ENCODE measurements around the gene HLA-DQA2. TPM values are rescaled to one million over a fixed set of nuclear protein-coding genes. Genes with fewer than 3 reads are reported as not detected.

Gene HLA-DQA2
- total RNA-seq, 1 experiment from 2014 or later = not detected

DNA sequence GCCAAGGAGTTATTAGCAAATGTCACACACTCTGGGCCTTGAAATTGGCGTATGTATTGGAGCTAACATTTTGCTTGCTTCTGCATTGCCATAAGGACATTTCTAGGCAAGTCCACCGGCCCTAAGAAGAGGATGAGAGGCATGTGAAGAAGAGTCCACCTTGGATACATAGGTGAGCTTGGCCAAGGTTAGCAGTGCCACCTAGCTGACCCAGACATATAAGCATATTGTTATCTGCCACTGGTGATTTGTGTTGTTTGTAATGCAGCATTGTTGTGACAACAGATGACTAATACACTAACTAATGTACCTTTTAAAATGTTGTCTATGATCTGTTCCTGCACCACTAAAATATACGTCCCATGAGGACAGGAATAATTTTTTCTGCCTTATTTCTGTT is 24.8 kb upstream of the HLA-DQA2 start:
- no peak overlapping the region for H3T11ph ChIP-seq (ENCODE audit: low read length)
- no peak overlapping the region for H3K4me2 ChIP-seq (ENCODE audit: insufficient read depth, insufficient read length, low read length)
- H2BK15ac ChIP-seq (ENCODE audit: low read depth, low read length) = no peak overlapping the region
- H3K79me2 ChIP-seq (ENCODE audit: insufficient read depth, low read length) = no peaks in the 10 kb centered on the region
- no peak overlapping the region for H2AK5ac ChIP-seq (ENCODE audit: insufficient read length, low read length)
- no peak overlapping the region for H2BK120ac ChIP-seq (ENCODE audit: low read depth, low read length, poor library complexity, severe bottlenecking)
- Mint-ChIP-seq H3K27ac (no peak overlapping the region), H3K9me3 (no peaks in the 10 kb centered on the region; a peak in 1 of 5 replicates), H3K4me1 (peaks cover 0 to 6% of the 10 kb centered on the region in 2 experiments; a peak in 2 of 4 replicates), H3K27me3 (ENCODE audit: low read depth) (no peaks in the 10 kb centered on the region; the same call in 1 of the 2 replicates), H3K36me3 (ENCODE audit: insufficient read depth in 1 of 3, low read depth in 3 of 3) (no peaks in the 10 kb centered on the region), H3K4me3 (no peak overlapping the region)
- no peak overlapping the region for H3K4ac ChIP-seq (ENCODE audit: low read depth, low read length)
- no peak overlapping the region for H4K5ac ChIP-seq (ENCODE audit: insufficient read length, low read depth, low read length)
- no peak overlapping the region for H3K56ac ChIP-seq (ENCODE audit: insufficient read length, low read depth, low read length)
- no peak overlapping the region for H3K23ac ChIP-seq (ENCODE audit: insufficient read length, low read depth, low read length)
- no peak overlapping the region for H4K91ac ChIP-seq (ENCODE audit: insufficient read length, low read depth, low read length)
- H3K18ac ChIP-seq (ENCODE audit: insufficient read length, low read depth, low read length) = no peak overlapping the region
- H4K8ac ChIP-seq (replicated peaks; ENCODE audit: insufficient read length, low read depth, low read length) = no peak overlapping the region
- WGBS (ENCODE audit: extremely low coverage, insufficient read length, low lambda C conversion rate) = no CpG with 5 or more reads among the region's 3 CpGs
- H3K23me2 ChIP-seq (ENCODE audit: insufficient read length, low read depth, low read length, poor library complexity, severe bottlenecking) = no peaks in the 10 kb centered on the region
- no peaks in the 10 kb centered on the region for H4K20me1 ChIP-seq (ENCODE audit: control insufficient read depth, insufficient read depth, insufficient read length)
- no peak overlapping the region for H2BK5ac ChIP-seq (ENCODE audit: insufficient read length, low read length)
- no peak overlapping the region for H2BK20ac ChIP-seq (ENCODE audit: low read depth, low read length, poor library complexity, severe bottlenecking)
- H3K27me3 ChIP-seq (ENCODE audit: insufficient read depth, low read length) = no peaks in the 10 kb centered on the region
- no peak overlapping the region for H2AFZ ChIP-seq (ENCODE audit: low read length)
- no peaks in the 10 kb centered on the region for H3K79me1 ChIP-seq (ENCODE audit: insufficient read depth, low read depth, low read length, poor library complexity, severe bottlenecking)
- no peak overlapping the region for H3K27ac ChIP-seq (ENCODE audit: insufficient read length, low read depth, low read length)
- H3K14ac ChIP-seq (ENCODE audit: insufficient read depth, low read length) = no peak overlapping the region
- H3K9me3 ChIP-seq (ENCODE audit: control insufficient read depth, low read depth, low read length) = no peaks in the 10 kb centered on the region
- DNase-seq = no peak
- TF ChIP-seq, protein P1, sequence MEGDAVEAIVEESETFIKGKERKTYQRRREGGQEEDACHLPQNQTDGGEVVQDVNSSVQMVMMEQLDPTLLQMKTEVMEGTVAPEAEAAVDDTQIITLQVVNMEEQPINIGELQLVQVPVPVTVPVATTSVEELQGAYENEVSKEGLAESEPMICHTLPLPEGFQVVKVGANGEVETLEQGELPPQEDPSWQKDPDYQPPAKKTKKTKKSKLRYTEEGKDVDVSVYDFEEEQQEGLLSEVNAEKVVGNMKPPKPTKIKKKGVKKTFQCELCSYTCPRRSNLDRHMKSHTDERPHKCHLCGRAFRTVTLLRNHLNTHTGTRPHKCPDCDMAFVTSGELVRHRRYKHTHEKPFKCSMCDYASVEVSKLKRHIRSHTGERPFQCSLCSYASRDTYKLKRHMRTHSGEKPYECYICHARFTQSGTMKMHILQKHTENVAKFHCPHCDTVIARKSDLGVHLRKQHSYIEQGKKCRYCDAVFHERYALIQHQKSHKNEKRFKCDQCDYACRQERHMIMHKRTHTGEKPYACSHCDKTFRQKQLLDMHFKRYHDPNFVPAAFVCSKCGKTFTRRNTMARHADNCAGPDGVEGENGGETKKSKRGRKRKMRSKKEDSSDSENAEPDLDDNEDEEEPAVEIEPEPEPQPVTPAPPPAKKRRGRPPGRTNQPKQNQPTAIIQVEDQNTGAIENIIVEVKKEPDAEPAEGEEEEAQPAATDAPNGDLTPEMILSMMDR (conservative IDR thresholded peaks at IDR 0.05) = no peak; the same call in 2 of the 3 replicates
- H2BK12ac ChIP-seq (ENCODE audit: insufficient read length, low read depth, low read length) = no peak overlapping the region
- H3K9ac ChIP-seq (ENCODE audit: extremely low read depth, insufficient read length, low read length) = no peak overlapping the region
- H3K4me1 ChIP-seq (ENCODE audit: insufficient read depth, low read length) = no peaks in the 10 kb centered on the region

Measured in H9 (cell line).